HG02678 (cell line): ENCODE measurements around the gene VPS25.

ENCODE experiments used
- ATAC-seq: cut with Tn5 transposase; IDR thresholded peaks from one replicate; pipeline ENCODE4 v1.9.1; 2021; ENCODE audit warnings: mild to moderate bottlenecking, moderate library complexity; ENCODE audit not compliant: unreplicated experiment

Gene VPS25

GRCh38 chr17:42792545-42792944, 19.3 kb downstream of the VPS25 start:
- no peak for ATAC-seq

GRCh38 chr17:42795061-42795460, 21.8 kb downstream of the VPS25 start:
- ATAC-seq, result no peak

DNA sequence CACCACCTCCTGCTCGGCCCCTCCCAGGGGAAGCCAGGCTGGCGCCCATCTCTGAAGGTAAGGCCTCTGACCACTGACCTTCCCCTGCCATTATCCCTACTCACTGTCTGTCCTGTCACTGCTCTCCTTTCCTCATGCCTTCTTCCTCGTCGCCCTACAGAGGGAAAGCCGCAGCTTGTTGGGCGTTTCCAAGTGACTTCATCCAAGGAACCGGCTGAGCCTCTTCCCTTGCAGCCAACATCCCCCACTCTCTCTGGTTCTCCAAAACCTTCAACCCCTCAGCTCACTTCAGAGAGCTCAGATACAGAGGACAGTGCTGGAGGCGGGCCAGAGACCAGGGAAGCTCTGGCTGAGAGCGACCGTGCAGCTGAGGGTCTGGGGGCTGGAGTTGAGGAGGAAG, 22.2 kb downstream of the VPS25 start:
- no peak for ATAC-seq

- no peak for ATAC-seq
Measured at GRCh38 chr17:42796066-42796758, 23.0 kb downstream of the VPS25 start.

DNA sequence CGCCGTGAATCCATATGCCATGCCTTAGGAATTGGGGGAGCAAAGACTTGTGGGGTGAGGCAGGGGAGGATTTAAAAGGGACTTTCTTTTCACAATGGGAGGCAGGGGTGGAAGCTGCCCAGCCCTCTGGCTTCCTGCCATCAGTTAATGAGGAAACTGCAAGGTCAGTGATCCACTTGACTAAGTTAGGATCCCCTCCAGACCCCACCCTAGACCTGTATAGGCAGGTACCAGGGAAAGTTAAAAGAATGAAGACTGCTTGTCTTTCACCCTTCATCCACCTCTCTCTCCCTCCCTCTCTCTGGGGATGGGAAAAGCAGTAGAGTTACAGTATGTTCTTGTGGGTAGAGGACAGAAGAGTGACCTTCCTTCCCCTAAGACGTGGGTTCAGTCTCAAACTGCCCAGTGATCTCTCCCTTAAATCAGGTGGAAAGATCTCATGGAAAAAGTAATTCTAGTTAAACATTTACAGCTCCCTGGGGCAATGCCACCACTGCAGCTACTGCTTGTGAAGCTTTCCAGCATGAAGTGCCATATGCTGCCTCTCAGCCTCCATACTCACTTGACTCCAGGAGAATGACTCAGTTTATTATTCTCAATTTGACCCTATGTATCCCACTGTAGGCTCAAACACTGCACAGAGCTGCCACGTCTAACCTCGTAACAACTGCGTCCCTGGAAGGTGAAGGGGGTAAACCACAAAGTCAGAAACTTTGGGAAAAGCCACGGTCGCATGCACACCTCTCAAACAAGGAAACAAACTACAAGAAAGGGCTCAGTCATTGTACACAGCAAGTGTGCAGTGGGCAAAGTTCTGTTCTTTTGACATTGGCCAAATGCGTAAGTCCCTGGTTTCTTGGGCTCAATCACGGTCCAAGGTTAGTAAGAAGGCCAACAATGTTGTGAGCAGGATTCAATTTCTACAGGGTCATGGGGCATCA, 24.1 kb downstream of the VPS25 start:
- ATAC-seq, result no peak

DNA sequence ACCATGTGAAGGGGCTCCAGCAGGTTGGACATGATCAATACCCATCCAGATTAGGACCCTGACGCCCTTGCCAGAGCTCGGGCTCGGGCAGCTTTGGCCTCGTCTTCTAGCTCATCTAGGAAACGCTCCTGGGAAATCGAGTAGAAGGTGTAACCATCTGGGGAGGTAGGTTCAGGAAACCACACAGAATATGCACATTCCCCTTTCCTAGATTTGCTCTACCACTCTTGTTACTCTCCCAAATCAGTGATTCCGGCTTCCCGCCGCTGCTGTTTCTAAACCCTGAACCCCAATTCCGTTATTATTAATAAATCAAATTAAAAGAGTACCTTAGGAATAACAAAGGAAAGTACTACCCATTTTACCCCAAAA, 24.7 kb downstream of the VPS25 start:
- no peak for ATAC-seq

DNA sequence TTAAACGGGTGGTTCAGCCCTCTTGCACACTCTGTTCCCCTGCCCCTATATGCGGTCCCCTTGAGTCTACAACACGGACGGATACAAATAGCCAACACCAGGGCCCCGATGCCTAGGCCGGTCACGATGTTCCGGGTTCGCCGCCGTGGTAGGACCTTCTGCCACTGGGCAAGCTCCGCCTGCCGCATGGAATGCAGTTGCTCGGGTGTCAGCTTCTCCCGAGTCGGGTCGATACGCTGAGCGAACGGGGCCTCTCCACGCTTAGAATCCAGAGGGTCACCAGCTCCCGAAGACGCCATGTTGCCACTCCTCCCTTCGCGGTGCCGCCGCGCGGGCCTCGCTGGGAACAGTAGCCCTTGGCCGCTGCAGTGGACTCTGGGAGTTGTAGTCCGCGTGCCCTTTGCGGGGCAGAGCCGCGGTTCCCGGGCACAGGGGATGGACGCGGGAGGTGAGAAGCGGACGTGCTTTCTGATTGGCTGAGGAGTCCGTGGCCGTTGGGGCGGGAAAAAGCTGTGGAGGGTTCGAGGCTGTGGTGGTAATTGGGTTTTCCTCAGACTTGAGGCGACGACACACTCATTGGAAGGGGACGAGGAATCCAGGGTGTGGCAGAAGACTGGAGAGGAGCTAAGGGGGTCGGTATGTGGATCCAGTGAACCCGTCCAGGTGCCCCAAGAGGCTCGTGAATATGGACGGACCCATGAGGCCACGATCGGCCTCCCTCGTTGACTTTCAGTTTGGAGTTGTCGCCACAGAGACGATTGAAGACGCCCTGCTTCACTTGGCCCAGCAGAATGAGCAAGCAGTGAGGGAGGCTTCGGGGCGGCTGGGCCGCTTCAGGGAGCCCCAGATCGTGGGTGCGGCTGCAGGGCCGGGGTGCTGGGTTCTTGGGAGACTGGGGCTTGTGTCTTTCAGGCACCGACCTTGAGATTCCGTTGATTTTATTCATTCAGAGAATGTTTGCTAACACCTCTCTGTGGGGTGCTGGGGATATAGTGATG, 25.4 kb downstream of the VPS25 start, which contains the start of the genes CNTD1 and COA3:
CNTD1 (plus strand) TSS at position 479 of the 998 bp plus-strand sequence; CDS start at position 686, 207 bp downstream.
COA3 (minus strand) TSS at position 322 of the 998 bp plus-strand sequence; CDS start at position 299, 23 bp downstream.
- peak; percentile 86 for ATAC-seq

GRCh38 chr17:42803074-42803883, 30.0 kb downstream of the VPS25 start:
- ATAC-seq, result no peak

- ATAC-seq, result no peak
Measured at GRCh38 chr17:42804918-42805367, 31.7 kb downstream of the VPS25 start.

DNA sequence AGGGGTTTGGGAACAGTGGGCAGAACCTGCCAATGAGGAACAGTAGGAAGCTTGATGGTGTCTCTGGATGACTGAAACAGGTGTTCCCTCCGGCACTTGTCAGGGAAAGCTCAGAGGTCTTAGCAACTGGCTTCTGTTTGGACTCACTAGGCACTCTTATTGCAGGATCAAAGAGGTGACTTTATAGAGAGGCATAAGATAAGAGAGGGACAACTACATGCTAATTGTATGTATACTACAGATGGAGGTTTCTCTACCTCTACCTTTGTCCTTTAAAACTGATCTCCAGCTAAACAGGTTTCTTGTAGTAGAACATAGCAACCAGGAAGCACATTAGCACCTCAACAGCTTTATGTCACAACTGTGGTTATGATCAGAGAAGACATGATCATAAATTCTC, 33.0 kb downstream of the VPS25 start:
- ATAC-seq, result no peak

DNA sequence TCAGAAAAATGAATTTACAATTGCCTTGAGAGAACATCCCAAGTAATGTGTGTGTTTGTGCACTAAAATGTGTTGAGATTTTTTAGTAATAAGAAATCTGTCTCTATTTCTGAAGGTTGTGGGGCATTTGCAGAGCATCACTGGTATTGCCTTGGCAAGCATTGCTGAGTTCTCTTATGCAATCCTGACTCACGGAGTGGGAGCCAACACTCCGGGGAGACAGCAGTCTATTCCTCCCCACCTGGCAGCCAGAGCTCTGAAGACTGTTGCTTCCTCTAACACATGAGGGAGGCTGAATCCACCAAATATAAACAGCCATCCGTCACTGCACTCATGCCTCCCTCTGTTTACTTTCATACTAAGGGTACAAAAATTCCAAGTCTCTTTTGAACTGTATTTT, 36.0 kb downstream of the VPS25 start:
- no peak for ATAC-seq

DNA sequence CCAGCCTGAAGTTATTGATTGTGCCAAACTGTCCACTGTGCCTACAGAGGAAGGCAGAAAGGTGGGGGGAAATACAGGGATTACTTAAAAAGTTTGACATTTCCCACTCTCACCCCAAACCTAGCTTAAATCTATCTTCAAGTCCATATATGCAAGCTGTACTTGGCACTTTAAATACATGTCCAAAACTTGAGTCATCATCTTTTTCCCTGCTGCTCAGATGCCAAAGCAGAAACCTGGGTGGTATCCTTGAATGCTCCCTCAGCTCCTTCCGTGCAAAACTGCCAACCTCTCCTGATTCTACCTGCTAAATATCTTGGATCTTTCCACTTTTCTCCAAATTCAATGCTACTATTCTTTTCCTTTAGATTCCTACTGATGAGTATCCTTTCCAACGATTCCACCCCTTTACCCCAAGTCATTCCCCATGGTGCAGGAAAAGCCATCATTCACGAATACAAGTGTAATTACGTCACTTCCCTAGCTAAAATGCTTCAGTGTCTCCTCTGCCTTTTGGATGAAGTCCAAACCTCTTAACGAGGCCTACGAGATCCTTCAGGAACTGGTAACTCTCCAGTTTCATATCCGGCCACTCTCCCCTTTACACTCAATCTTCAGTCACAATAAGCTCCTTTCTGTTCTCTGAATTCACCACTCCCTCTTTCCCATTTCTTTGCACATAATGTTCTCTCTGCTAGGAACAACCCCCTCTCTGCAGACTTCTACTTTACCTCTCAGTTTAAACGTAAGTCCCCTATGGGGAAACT, 41.6 kb downstream of the VPS25 start:
- ATAC-seq, result no peak

DNA sequence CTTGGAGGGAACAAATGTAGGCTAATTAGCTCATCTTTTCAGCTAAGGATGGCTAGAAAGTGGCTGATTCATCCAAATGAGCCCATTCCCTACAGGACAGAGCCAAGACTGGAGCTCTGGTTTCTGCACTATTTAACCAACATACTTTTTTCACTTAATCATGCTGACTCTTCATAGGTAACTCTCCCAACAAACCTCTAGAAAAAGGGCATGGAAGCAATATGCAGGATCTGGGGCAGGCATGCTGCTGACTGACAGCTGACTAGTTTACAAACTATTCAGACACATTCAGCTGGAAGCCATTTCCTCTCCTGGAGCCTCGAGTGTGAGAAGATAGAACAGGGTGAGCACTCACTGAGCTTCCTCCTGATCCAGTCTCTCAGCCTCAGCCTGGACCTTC, 44.6 kb downstream of the VPS25 start:
- ATAC-seq, result no peak

DNA sequence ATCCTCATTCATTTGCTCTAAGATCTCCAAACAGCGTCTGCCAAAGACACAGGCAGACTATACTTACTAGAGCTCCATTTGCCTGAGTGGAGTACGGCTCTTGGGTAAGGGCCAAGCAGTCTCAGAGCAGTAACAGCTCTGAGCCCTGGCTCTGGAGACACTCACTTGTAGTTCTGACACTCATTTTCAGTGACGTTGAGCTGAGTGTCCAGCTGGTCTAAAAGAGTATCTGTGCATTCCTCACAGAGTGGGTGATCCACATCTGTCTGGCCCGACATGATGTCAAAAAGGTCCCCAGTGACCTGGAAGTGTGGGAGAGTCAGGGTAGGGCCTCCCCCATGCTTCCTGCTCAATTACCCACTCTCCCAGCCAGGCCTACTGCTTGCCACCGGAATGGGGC, 45.1 kb downstream of the VPS25 start:
- no peak for ATAC-seq

DNA sequence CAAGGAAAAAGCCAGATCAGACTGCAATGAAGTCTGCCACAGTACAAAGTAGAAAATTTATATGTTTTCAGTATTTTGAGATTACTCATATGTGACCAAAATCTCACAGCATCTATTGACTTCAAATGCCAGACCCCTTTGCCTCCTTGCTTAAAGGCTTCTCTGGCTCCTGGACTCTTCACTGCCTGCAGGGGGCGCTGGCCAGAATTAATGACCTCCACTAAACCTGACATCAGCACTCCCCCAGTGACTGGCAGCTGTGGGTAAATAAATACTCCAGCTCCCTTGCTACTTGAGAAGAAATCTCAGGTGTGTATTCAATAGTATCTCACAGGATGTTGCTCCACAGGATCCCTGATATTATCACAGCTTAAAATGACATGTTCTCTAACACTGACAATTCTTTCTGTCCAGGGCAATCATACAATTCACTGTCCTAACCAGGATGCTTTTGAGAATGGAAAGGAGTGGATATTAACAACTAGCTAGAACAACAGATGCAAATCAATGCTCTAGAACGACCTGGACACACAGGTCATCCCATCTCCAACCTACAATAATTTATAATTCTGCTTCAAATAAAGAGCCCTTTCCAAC, 46.8 kb downstream of the VPS25 start:
- ATAC-seq, result no peak

GRCh38 chr17:42821176-42821575, 47.9 kb downstream of the VPS25 start:
- no peak for ATAC-seq

DNA sequence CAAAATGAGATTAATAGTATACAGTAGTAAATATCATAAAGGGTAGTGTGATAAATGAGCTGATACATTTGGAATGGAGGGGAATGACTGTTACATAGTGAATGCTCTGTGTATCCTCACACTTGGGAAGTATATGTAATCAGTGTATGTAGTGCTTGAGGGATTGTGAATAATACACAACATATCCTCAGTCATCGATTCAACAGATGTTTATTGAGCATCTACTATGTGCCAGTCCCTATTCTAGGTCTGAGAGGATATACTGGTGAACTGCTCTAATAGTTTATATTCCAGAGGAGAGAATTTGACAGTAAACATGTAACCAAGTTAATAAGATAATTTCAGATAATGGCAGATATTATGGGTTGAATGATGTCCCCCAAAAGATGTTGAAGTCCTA, 54.2 kb downstream of the VPS25 start:
- ATAC-seq, result no peak
